MG63 (cell line): Measurements from ENCODE around the gene SPSB1. TPM values are rescaled to one million over a fixed set of nuclear protein-coding genes. Genes with fewer than 3 reads are reported as not detected.

ENCODE experiments used
- DNase-seq: peaks from one replicate; pipeline ENCODE4 v3.0.0-alpha.2; 2020
- H3K27me3 ChIP-seq: fragments of 250-450 bp; sonication (Bioruptor Pico); 2 replicates; pipeline ENCODE4 v1.5.1; 2020; ENCODE audit warnings: mild to moderate bottlenecking, moderate library complexity
- H3K36me3 ChIP-seq: fragments of 250-450 bp; sonication (Bioruptor Pico); 2 replicates; pipeline ENCODE4 v1.5.1; 2020; ENCODE audit warnings: mild to moderate bottlenecking, moderate library complexity
- H3K4me3 ChIP-seq: fragments of 250-450 bp; sonication (Bioruptor Pico); 2 replicates; pipeline ENCODE4 v1.5.1; 2020; ENCODE audit warnings: mild to moderate bottlenecking, moderate library complexity
- H3K9me3 ChIP-seq: fragments of 250-450 bp; sonication (Bioruptor Pico); 2 replicates; pipeline ENCODE4 v1.5.1; 2020; ENCODE audit warnings: mild to moderate bottlenecking, moderate library complexity
- total RNA-seq: library from RNA; depleted of rRNA; stranded (reverse); fragments of >200 nt; shearing (Covaris generic); gene quantifications from 2 replicates; pipeline ENCODE4 v1.2.3, GENCODE V29; 2014; ENCODE audit warnings: low replicate concordance

Gene SPSB1
- total RNA-seq, 1 experiment from 2014 or later, result 11.4 TPM

GRCh38 chr1:9394010-9394409 is 101.3 kb downstream of the SPSB1 start:
- H3K4me3 ChIP-seq, result no peak overlapping the region
- H3K36me3 ChIP-seq, result no peaks in the 10 kb centered on the region
- no peaks in the 10 kb centered on the region for H3K9me3 ChIP-seq
- no peak for DNase-seq
- H3K27me3 ChIP-seq, result no peaks in the 10 kb centered on the region

- H3K27me3 ChIP-seq, result no peaks in the 10 kb centered on the region
- no peaks in the 10 kb centered on the region for H3K9me3 ChIP-seq
- no peak for DNase-seq
- no peak overlapping the region for H3K4me3 ChIP-seq
- no peaks in the 10 kb centered on the region for H3K36me3 ChIP-seq
These were observed 102.3 kb downstream of the SPSB1 start for GRCh38 chr1:9395018-9395417.

GRCh38 chr1:9397047-9397446 is 104.4 kb downstream of the SPSB1 start:
- DNase-seq, result no peak
- H3K4me3 ChIP-seq, result no peak overlapping the region
- no peaks in the 10 kb centered on the region for H3K36me3 ChIP-seq
- H3K27me3 ChIP-seq, result no peaks in the 10 kb centered on the region
- H3K9me3 ChIP-seq, result no peaks in the 10 kb centered on the region

GRCh38 chr1:9397997-9398526 is 105.4 kb downstream of the SPSB1 start:
- DNase-seq, result no peak
- Histone ChIP-seq H3K27me3 (no peaks in the 10 kb centered on the region), H3K36me3 (no peaks in the 10 kb centered on the region), H3K4me3 (no peak overlapping the region), H3K9me3 (no peaks in the 10 kb centered on the region)

GRCh38 chr1:9399510-9400424 is 107.1 kb downstream of the SPSB1 start:
- peak; percentile 16 for DNase-seq
- Histone ChIP-seq H3K9me3 (no peaks in the 10 kb centered on the region), H3K27me3 (no peaks in the 10 kb centered on the region), H3K36me3 (no peaks in the 10 kb centered on the region), H3K4me3 (no peak overlapping the region)

- no peaks in the 10 kb centered on the region for H3K27me3 ChIP-seq
- no peak overlapping the region for H3K4me3 ChIP-seq
- H3K9me3 ChIP-seq, result no peaks in the 10 kb centered on the region
- DNase-seq, result no peak
- H3K36me3 ChIP-seq, result no peaks in the 10 kb centered on the region
These were observed 107.9 kb downstream of the SPSB1 start for GRCh38 chr1:9400425-9401079.

GRCh38 chr1:9401080-9401453 is 108.4 kb downstream of the SPSB1 start:
- H3K9me3 ChIP-seq, result no peaks in the 10 kb centered on the region
- no peaks in the 10 kb centered on the region for H3K36me3 ChIP-seq
- no peak for DNase-seq
- H3K4me3 ChIP-seq, result no peak overlapping the region
- H3K27me3 ChIP-seq, result no peaks in the 10 kb centered on the region

GRCh38 chr1:9402256-9402616 is 109.5 kb downstream of the SPSB1 start:
- no peaks in the 10 kb centered on the region for H3K9me3 ChIP-seq
- H3K27me3 ChIP-seq, result no peaks in the 10 kb centered on the region
- no peak for DNase-seq
- H3K36me3 ChIP-seq, result no peaks in the 10 kb centered on the region
- H3K4me3 ChIP-seq, result no peak overlapping the region

GRCh38 chr1:9402717-9403225 is 110.1 kb downstream of the SPSB1 start:
- Histone ChIP-seq H3K27me3 (no peaks in the 10 kb centered on the region), H3K9me3 (no peaks in the 10 kb centered on the region), H3K4me3 (no peak overlapping the region), H3K36me3 (no peaks in the 10 kb centered on the region)
- no peak for DNase-seq

GRCh38 chr1:9404117-9404914 is 111.6 kb downstream of the SPSB1 start:
- H3K9me3 ChIP-seq, result no peaks in the 10 kb centered on the region
- no peaks in the 10 kb centered on the region for H3K36me3 ChIP-seq
- no peaks in the 10 kb centered on the region for H3K27me3 ChIP-seq
- DNase-seq, result peak; percentile 9
- H3K4me3 ChIP-seq, result no peak overlapping the region

- DNase-seq, result no peak
- H3K36me3 ChIP-seq, result no peaks in the 10 kb centered on the region
- no peak overlapping the region for H3K4me3 ChIP-seq
- H3K9me3 ChIP-seq, result no peaks in the 10 kb centered on the region
- no peaks in the 10 kb centered on the region for H3K27me3 ChIP-seq
These were observed 113.4 kb downstream of the SPSB1 start for GRCh38 chr1:9406111-9406510.

- H3K4me3 ChIP-seq, result no peak overlapping the region
- H3K9me3 ChIP-seq, result no peaks in the 10 kb centered on the region
- DNase-seq, result peak; percentile 10
- H3K36me3 ChIP-seq, result no peaks in the 10 kb centered on the region
- no peaks in the 10 kb centered on the region for H3K27me3 ChIP-seq
These were observed 118.1 kb downstream of the SPSB1 start for GRCh38 chr1:9410737-9411297.

- H3K4me3 ChIP-seq, result no peak overlapping the region
- DNase-seq, result peak; percentile 62
- no peaks in the 10 kb centered on the region for H3K36me3 ChIP-seq
- no peaks in the 10 kb centered on the region for H3K9me3 ChIP-seq
- no peaks in the 10 kb centered on the region for H3K27me3 ChIP-seq
These were observed 120.6 kb downstream of the SPSB1 start for GRCh38 chr1:9413071-9413876.

GRCh38 chr1:9413877-9414213 is 121.2 kb downstream of the SPSB1 start:
- Histone ChIP-seq H3K27me3 (no peaks in the 10 kb centered on the region), H3K4me3 (no peak overlapping the region), H3K9me3 (no peaks in the 10 kb centered on the region), H3K36me3 (no peaks in the 10 kb centered on the region)
- DNase-seq, result peak; percentile 52

GRCh38 chr1:9416506-9416905 is 123.8 kb downstream of the SPSB1 start:
- Histone ChIP-seq H3K4me3 (no peak overlapping the region), H3K27me3 (peaks cover 4% of the 10 kb centered on the region; the same call in 1 of the 2 replicates), H3K9me3 (no peaks in the 10 kb centered on the region), H3K36me3 (no peaks in the 10 kb centered on the region)
- DNase-seq, result no peak
